ENCODE results near the gene PIM2.

DNA sequence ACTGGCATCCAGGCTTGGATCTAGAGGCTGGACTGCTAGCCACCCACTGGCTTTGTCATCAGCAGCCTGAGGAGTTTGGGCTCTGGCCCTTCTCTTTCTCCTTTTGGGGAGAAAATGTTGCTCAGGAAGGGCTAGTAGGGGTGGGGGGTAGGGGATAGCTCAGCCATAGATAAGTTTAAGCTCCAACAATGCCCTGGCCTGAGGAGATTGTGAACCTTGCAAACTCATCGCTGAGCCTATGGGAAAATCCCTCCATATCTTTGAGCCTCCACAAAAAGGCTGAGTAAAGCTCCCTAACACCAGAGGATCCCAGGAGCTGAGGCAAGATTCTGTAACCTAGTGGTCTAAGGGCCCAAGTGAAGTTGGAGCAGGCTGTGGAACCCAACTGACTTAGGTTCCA, 29.8 kb upstream of the PIM2 start:
- TF ChIP-seq FOXP2 (optimal IDR thresholded peaks at IDR 0.05; ENCODE audit: control extremely low read depth, extremely low read length, insufficient read depth) (no peak), EZH2 (IDR thresholded peaks at IDR 0.05) (no peak), POLR2AphosphoS5 (IDR thresholded peaks at IDR 0.05; ENCODE audit: borderline replicate concordance, low read depth, low read length) (no peak)
